ENCODE measurements around the gene MAPK8.

The MAPK8 gene

GRCh38 chr10:48480397-48481374 is 174.2 kb downstream of the MAPK8 start:
- DNase-seq = no peak

DNA sequence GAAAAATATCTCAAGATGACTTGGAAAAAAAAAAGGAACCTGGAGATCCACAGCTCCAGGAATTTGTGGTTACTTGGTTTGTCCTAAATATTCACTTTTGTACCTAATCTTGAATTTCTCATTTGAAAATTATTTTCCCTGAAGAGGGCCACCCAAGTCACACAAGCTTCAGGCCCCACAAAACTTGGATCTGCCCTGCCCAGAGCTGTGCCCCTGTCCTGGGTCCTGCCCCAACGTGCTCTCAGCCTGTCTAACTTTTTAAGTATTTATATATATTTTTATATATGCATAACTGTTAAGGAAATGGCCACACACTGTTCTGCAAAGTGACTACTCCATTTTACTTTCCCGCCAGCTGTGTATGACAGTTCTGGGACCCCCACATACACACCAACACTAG is 174.9 kb downstream of the MAPK8 start:
- DNase-seq = no peak

GRCh38 chr10:48482207-48482606 is 175.7 kb downstream of the MAPK8 start:
- DNase-seq = no peak

DNA sequence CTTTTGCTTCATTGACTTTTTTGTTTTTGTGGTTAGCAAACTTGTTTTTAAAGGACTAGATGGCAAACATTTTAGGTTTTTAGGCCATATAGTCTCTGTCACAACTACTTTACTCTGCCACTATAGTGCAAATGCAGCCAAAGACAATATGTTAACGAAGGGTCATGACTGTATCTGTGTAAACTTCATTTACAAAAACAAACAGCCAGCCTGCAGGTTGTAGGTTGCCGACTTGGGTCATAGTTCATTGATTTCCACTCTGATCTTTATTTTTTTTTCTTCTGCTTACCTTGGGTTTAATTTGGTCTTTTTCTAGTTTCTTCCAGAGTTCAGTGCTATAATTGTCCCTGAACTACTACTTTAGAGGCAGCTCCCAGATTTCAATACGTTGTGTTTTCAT is 178.4 kb downstream of the MAPK8 start:
- DNase-seq = no peak

DNA sequence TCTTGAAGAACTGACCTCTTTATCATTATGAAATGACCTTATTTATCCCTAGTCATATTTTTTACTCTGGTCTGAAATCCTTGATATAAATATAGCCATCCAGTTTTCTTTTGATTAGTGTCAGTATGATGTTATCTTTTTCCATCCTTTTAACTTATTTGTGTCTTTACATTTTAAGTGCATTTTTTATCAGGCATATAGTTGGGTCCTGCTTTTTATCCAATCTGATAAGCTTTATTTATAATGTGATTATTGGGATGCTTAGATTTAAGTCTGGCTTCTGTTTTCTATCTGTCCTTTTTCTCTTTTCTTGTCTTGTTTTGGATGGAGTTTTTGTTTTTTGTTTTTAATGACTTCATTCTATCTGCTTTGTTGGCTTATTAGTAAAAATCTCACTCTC is 179.2 kb downstream of the MAPK8 start:
- no peak for DNase-seq

- DNase-seq = no peak
Observed at GRCh38 chr10:48487244-48487643, 180.8 kb downstream of the MAPK8 start.
